ENCODE measurements around the gene DSCAML1.
A peak's percentile ranks its signal among the peaks of the same experiment; 100 is the strongest.

DSCAML1 gene

GRCh38 chr11:117830674-117831351 lies 33.8 kb upstream of the DSCAML1 start:
- DNase-seq = no peak

- DNase-seq = no peak
Measured at GRCh38 chr11:117830072-117830471, 33.1 kb upstream of the DSCAML1 start.

DNA sequence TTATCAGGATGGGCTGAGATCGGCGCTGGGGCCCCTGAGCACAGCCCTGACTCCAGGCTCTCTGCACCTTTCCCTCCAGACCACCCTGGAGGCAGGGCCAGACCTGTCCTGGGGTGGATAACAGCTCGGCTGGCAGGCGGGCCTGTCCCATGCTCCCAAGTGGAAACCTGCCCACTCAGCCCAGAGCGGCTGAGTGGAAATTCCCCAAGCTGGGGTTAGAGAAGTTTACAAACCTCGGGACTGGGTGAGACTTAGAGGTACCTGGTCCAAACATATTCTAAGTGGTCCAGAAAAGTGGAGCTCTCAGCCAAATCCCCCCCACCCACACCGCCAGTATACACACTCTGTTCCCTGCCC lies 32.3 kb upstream of the DSCAML1 start:
- no peak for DNase-seq

- no peak for DNase-seq
Measured at GRCh38 chr11:117828611-117829368, 31.8 kb upstream of the DSCAML1 start.

- no peak for DNase-seq
Measured at GRCh38 chr11:117827521-117828511, 30.8 kb upstream of the DSCAML1 start.

GRCh38 chr11:117826832-117827231 lies 29.8 kb upstream of the DSCAML1 start:
- no peak for DNase-seq

DNA sequence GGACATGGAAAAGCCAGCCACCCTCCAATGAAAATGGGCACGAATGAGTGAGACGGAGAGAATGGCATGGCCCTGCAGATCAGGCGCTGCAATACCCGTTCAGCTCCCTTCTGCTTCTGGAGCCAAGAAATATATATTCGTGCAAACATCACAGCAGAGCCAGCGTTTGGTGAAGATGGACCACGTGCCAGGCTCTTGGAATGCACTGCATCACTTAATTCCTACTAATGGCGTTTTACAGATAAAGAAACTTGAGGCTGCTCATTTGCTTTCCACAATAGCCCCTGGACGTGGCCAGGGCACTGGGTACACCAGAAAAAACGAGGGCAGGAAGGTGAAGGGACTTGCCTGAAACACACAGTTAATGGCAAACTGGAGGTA lies 29.2 kb upstream of the DSCAML1 start:
- DNase-seq = no peak

GRCh38 chr11:117825538-117826189 lies 28.6 kb upstream of the DSCAML1 start:
- no peak for DNase-seq

GRCh38 chr11:117824571-117825537 lies 27.8 kb upstream of the DSCAML1 start, which contains the start of gene FXYD2:
Gene FXYD2, minus strand, starts transcription at chr11:117824744. Its CDS starts 66 bp downstream, at chr11:117824678.
- no peak for DNase-seq

DNA sequence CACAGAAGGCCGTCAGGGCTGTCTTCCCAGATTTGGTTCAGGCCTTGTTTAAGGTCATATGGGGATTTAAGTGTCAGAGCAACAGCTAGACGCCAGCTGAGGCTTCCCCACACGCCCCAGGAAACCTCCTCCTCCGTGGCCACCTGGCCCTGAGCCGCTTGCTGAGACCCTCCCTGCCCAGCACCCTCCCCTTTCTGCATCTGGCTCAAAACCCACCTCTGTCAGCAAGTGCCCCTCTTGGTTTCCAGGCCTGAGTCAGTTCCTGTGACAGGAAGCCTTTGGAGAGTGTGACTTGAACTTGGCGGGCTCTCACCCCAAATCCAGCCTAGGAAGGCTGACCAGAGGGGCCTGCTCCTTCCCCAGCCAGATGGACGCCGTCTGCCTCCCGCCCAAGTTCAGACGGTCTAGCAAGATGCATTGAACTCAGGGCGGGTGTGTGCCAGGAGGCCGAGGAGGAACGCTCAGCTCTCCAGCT lies 27.0 kb upstream of the DSCAML1 start:
- DNase-seq = no peak

GRCh38 chr11:117823294-117823945 lies 26.4 kb upstream of the DSCAML1 start:
- no peak for DNase-seq

DNA sequence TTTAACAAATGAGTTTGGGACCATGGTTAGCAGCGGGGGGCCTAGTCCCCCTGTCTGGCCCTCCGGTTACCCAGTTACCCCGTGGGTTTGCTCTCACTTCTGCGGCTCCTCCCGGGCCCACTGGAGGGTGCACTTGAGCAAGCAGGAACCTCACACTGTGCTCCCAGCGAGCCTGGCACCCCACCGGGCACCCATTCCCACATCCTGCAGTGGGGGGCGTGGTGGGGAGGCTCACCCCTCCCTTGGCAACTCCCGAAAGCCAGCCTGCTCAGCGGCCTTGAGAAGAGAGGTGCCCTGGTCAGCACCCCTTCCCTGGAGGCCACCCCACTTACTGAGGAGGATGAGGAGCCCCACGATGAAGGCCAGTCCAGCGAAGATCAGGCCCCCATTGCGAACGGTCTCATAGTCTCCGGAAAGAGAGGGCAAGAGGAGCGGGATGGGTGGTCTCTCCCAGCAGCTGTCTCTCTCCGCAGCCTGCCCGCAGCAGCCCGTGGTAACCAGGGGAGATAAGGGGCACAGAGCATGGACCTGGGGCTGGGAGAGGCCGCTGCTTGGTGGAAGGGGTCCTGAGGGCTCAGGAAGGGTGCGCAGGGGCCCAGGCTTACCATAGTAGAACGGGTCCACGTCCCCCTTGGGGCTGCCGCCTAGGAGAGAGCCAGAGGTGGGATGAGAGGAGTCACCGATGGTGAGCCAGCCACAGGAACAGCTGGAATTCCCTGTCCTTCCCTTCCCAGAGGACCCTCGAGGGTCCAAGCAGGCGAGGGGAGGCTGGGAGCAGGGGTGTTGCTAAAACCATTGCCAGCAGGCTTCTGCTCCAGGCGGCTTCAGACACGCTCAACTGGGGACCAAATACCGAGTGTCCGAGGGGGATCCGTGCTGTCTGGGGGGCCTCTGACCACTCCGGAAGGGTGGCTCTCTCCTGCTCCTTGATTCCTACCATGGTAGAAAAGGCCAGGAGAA lies 25.3 kb upstream of the DSCAML1 start:
- peak; percentile 48 for DNase-seq

DNA sequence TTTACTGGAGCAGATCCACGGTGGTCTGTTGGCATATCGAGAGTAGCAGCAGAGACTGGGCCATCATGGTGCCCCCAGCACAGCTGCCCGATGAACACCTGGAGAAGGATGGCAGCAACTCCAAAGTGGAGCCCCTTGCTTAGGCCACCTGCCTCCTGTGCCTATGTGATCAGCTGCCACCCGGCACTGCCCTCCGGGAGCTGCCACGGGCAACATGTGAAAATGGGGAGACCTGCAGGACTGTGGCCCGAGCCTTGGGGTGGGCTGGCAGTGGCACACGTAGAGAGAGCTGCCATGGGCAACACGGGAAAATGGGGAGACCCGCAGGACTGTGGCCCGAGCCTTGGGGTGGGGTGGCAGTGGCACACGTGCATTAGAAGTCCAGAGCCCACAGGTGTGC lies 24.4 kb upstream of the DSCAML1 start:
- DNase-seq = no peak

- DNase-seq = no peak
Measured at GRCh38 chr11:117820516-117820915, 23.5 kb upstream of the DSCAML1 start.

- no peak for DNase-seq
Measured at GRCh38 chr11:117820071-117820470, 23.1 kb upstream of the DSCAML1 start.

GRCh38 chr11:117819096-117820040 lies 22.4 kb upstream of the DSCAML1 start:
- peak; percentile 42 for DNase-seq

DNA sequence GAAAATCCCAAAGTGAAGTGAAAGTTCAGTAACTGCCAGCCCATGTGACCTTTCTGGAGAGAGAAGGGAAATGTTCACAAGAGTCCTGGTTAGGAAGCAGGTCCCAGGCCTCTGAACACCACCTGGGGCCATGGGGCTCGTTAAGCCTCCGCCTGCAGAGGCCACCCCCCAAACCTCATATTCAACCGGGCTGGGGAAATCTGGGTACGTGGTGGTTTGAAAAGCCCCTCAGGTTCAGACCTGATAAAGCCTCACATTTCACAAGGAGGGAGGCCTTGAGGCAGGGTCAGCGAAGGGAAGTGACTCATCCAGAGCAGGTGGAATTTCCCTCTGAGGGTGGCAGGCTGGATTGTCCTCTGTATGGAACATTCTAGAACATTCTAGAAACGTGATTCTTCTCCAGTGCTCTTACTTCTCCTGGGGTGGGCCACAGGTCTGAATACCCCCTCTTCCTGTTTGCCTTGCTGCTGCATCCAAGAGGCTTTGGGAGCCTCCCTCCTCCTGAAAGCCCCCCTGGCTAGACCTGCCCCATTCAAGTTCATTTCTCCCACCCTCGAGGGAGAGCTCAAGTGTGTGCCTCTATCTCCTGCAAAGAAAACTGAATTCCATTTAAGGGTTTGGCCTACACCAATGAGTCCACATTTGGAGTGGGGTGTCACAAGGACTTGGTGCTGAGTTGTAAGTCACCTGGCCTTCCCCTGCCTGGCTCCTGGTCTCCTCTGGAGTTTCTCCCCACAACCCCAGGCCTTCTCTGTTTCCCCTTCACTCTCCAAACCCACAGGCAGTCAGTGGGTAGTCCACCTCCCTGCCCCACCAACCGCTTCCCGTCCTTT lies 21.2 kb upstream of the DSCAML1 start:
- DNase-seq = no peak
